IPS-18a (cell line): ENCODE data around the gene PLA2G7.
"Not testable (repeated sequence)": the region's sequence is repeated elsewhere in the genome, so short reads cannot be mapped to it uniquely, and the experiment has no call there.

Experiments
- H3K27ac ChIP-seq: one replicate; pipeline ENCODE4 v1.5.1; 2013; ENCODE audit warnings: low read length
- H3K27me3 ChIP-seq: one replicate; pipeline ENCODE4 v1.6.1; 2013; ENCODE audit warnings: mild to moderate bottlenecking, low read length; ENCODE audit not compliant: control insufficient read depth, insufficient read depth
- H3K36me3 ChIP-seq: one replicate; pipeline ENCODE4 v1.6.1; 2013; ENCODE audit warnings: low read depth, low read length; ENCODE audit not compliant: control insufficient read depth
- H3K4me1 ChIP-seq: one replicate; pipeline ENCODE4 v1.6.1; 2013; ENCODE audit warnings: low read depth, low read length; ENCODE audit not compliant: control insufficient read depth
- H3K4me3 ChIP-seq: one replicate; pipeline ENCODE4 v1.5.1; 2013; ENCODE audit warnings: low read length
- H3K9ac ChIP-seq: one replicate; pipeline ENCODE4 v1.6.1; 2013; ENCODE audit warnings: mild to moderate bottlenecking, low read length, moderate library complexity
- H3K9me3 ChIP-seq: one replicate; pipeline ENCODE4 v1.6.1; 2013; ENCODE audit warnings: low read depth, low read length; ENCODE audit not compliant: control insufficient read depth

PLA2G7 gene

DNA sequence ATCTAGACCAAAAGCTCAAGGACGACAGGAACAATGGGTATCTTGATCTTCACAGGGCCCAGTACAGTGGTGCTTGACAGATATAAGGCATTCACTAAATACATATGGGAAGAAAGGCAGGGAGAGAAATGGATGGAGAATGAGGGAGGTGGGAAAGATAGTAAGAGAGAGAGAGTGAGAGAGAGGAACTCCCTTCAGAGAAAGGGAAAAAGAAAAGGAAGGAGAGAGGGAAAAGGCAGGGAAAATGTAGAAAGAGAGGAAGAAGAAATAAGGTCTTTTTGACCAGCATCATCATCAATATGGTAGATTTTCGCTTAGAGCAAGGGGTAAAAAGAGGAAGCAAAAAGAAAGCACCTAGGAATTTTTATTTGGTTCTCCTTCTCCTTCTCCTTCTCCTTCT is 10.8 kb upstream of the PLA2G7 start:
- no peak overlapping the region for H3K9ac ChIP-seq
- no peaks in the 10 kb centered on the region for H3K9me3 ChIP-seq
- no peak overlapping the region for H3K4me3 ChIP-seq

DNA sequence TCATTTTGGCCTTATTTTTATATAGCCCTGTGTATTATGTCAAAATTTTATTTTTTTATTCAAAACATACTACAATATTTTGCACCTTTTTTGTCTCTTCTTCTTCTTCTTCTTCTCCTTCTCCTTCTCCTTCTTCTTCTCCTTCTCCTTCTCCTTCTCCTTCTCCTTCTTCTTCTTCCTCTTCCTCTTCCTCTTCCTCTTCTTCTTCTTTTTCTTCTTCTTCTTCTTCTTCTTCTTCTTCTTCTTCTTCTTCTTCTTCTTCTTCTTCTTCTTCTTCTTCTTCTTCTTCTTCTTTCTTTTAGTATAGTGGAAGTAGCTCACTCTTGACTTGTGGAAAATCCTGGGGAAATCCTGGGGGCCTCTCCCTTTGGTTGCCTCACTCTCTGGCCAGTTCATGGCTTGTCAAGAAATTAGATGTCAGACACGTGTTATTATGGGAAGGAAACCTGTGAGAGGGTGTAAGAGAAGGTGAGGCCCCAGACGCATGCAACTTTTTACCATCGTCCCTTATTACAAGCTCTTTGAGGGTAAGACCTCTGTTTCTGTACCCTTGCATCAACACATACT is 9.1 kb upstream of the PLA2G7 start:
- H3K4me3 ChIP-seq, H3K9ac ChIP-seq, H3K27ac ChIP-seq, H3K4me1 ChIP-seq, H3K36me3 ChIP-seq, H3K27me3 ChIP-seq, H3K9me3 ChIP-seq: not testable (repeated sequence)

More for the DNA sequence above, 10.8 kb upstream of the PLA2G7 start:
- Histone ChIP-seq H3K36me3 (no peaks in the 10 kb centered on the region), H3K27ac (no peak overlapping the region), H3K4me1 (peaks cover 7% of the 10 kb centered on the region), H3K27me3 (no peaks in the 10 kb centered on the region)

GRCh38 chr6:46743425-46744158 is 8.4 kb upstream of the PLA2G7 start:
- Histone ChIP-seq H3K9ac (no peak overlapping the region), H3K27me3 (no peaks in the 10 kb centered on the region), H3K4me1 (no peaks in the 10 kb centered on the region), H3K9me3 (no peaks in the 10 kb centered on the region), H3K36me3 (no peaks in the 10 kb centered on the region), H3K27ac (no peak overlapping the region), H3K4me3 (no peak overlapping the region)

- H3K27me3 ChIP-seq: peaks cover 4% of the 10 kb centered on the region
- no peaks in the 10 kb centered on the region for H3K9me3 ChIP-seq
- H3K27ac ChIP-seq: no peak overlapping the region
- H3K4me1 ChIP-seq: no peaks in the 10 kb centered on the region
- H3K9ac ChIP-seq: no peak overlapping the region
- no peak overlapping the region for H3K4me3 ChIP-seq
- H3K36me3 ChIP-seq: no peaks in the 10 kb centered on the region
Observed at GRCh38 chr6:46741910-46742309, 6.7 kb upstream of the PLA2G7 start.

- peaks cover 8% of the 10 kb centered on the region for H3K27me3 ChIP-seq
- no peaks in the 10 kb centered on the region for H3K9me3 ChIP-seq
- no peak overlapping the region for H3K27ac ChIP-seq
- H3K4me3 ChIP-seq: no peak overlapping the region
- no peak overlapping the region for H3K9ac ChIP-seq
- H3K36me3 ChIP-seq: no peaks in the 10 kb centered on the region
- H3K4me1 ChIP-seq: no peaks in the 10 kb centered on the region
Observed at GRCh38 chr6:46741482-46741881, 6.3 kb upstream of the PLA2G7 start.

DNA sequence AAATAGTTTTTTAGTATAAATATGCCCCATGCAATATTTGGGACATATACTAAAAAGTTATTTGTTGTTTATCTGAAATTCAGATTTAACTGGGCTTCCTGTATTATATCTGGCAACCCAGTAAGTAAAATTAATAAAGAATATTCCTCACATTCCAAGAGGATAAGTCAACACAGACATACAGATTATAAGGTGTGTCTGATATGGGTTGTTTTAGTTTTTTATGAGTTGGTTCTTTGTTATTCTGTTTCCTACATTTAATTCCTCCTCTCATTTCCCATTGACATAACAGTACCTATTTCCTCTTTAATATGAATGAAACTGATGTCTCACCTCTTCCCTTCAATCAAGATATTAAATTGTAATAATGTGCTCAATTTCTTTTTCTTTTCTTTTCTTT is 1.7 kb upstream of the PLA2G7 start:
- Histone ChIP-seq H3K27me3 (peaks cover 27% of the 10 kb centered on the region), H3K9ac (no peak overlapping the region), H3K4me3 (no peak overlapping the region), H3K36me3 (no peaks in the 10 kb centered on the region), H3K9me3 (no peaks in the 10 kb centered on the region), H3K4me1 (peaks cover 4% of the 10 kb centered on the region), H3K27ac (no peak overlapping the region)

GRCh38 chr6:46735720-46736031 is 501 bp upstream of the PLA2G7 start:
- Histone ChIP-seq H3K36me3 (no peaks in the 10 kb centered on the region), H3K27me3 (peaks cover 27% of the 10 kb centered on the region), H3K4me3 (peak overlapping the region; percentile 76), H3K9ac (peak overlapping the region; percentile 35), H3K4me1 (peaks cover 4% of the 10 kb centered on the region), H3K27ac (no peak overlapping the region), H3K9me3 (no peaks in the 10 kb centered on the region)

- no peak overlapping the region for H3K4me3 ChIP-seq
- H3K27me3 ChIP-seq: peaks cover 27% of the 10 kb centered on the region
- no peak overlapping the region for H3K27ac ChIP-seq
- peaks cover 4% of the 10 kb centered on the region for H3K4me1 ChIP-seq
- no peaks in the 10 kb centered on the region for H3K9me3 ChIP-seq
- no peaks in the 10 kb centered on the region for H3K36me3 ChIP-seq
- no peak overlapping the region for H3K9ac ChIP-seq
Observed at GRCh38 chr6:46733341-46733801, 1.8 kb downstream of the PLA2G7 start.

DNA sequence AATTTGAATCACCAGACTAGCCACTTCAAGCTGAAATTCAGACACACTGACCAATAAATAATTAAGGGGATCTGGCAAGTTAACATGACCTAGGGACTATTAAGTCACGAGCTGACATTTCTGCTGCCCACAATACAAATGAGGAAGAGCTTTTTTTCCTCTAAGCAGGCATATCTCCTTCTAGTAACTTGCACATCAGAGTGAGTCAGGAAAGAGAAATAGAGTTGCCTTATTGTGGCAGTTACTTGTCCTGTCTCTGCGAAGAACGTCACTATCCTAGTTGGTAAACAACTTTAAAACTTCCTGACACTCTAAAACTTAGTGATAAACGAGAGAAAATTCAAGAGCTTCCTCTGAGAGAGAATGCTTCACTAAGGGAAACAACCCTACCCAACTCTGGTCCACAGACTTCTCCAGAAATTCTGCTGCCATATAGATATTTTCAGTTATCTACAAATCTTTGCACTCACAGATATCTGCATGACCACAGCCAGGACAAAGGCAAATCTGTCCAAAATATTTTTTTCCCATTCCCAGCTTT is 4.2 kb downstream of the PLA2G7 start:
- no peak overlapping the region for H3K4me3 ChIP-seq
- no peaks in the 10 kb centered on the region for H3K9me3 ChIP-seq
- H3K36me3 ChIP-seq: no peaks in the 10 kb centered on the region
- peaks cover 4% of the 10 kb centered on the region for H3K4me1 ChIP-seq
- no peak overlapping the region for H3K27ac ChIP-seq
- H3K27me3 ChIP-seq: peaks cover 14% of the 10 kb centered on the region
- H3K9ac ChIP-seq: no peak overlapping the region

DNA sequence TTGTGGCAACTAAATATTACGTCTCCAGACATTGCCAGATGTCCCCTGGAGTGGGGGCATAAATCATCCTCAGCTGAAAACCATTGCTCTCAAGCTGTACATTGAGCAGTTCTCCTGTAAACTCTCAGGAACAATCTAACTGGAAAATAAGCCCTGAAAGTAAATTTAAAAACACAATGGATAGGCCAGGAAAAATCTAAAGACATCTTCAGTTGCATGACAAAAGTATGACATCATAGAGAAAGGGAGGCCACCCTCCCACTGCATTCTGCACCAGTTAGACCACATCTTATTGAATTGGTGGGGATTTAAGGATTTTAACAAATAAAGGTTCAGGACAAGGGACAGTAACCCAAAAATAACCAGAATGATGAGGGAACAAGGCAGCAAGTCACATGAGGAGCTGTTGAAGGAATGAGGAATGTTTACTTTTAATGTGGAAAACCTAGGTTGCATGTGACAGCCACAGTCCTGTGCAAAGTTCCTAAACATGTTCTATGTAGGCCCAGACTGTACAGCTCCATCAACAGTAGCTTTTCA is 5.3 kb downstream of the PLA2G7 start:
- Histone ChIP-seq H3K36me3 (no peaks in the 10 kb centered on the region), H3K9ac (no peak overlapping the region), H3K9me3 (no peaks in the 10 kb centered on the region), H3K27me3 (peaks cover 4% of the 10 kb centered on the region), H3K27ac (no peak overlapping the region), H3K4me3 (no peak overlapping the region), H3K4me1 (no peaks in the 10 kb centered on the region)

DNA sequence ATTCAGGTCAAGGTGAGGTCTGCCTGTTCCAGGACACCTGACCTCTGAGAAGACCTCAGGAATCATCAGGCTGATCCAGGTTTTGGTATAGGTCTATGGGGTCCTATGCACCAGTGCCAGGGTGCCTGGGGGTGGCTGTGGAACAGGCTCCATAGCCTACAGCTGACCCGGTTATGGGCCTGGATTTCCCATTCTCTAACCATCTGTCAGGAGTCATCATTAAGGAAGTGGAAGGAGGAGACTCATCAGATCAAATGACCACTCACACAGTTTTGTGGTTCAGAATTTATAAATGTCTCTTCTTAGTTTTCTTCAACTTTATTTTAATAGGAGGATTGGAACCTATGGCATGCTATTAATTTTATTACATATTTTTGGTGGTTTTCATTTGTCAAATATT is 14.8 kb downstream of the PLA2G7 start:
- Histone ChIP-seq H3K27ac (no peak overlapping the region), H3K9ac (no peak overlapping the region), H3K4me1 (no peaks in the 10 kb centered on the region), H3K4me3 (no peak overlapping the region), H3K9me3 (no peaks in the 10 kb centered on the region), H3K27me3 (no peaks in the 10 kb centered on the region), H3K36me3 (no peaks in the 10 kb centered on the region)

DNA sequence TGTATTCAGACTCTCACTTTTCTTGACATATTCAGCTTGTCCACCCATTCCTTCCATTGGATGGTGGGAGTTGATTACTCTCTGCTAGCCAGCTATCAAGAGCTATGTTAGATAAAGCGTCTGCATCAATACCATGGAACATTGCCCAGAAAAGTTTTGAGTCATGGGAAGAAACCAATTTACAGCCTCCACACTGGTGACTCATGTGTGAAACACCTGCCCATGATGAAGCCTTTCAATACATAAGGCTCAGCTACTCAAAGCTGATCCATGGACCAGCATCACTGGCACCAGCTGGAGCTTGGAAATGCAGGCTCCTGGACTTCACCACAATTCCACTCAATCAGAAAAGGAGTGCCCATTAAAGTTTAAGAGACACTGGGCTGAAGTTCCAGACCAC is 16.1 kb downstream of the PLA2G7 start:
- no peaks in the 10 kb centered on the region for H3K27me3 ChIP-seq
- H3K27ac ChIP-seq: no peak overlapping the region
- no peaks in the 10 kb centered on the region for H3K4me1 ChIP-seq
- H3K9ac ChIP-seq: no peak overlapping the region
- no peaks in the 10 kb centered on the region for H3K9me3 ChIP-seq
- no peaks in the 10 kb centered on the region for H3K36me3 ChIP-seq
- no peak overlapping the region for H3K4me3 ChIP-seq
